SK-N-SH treated with all-trans-retinoic acid at 6 μM for 48 hours (cell line): ENCODE results near the gene LMCD1.
"Not testable (repeated sequence)": the region's sequence is repeated elsewhere in the genome, so short reads cannot be mapped to it uniquely, and the experiment has no call there.

ENCODE experiments used
- ATAC-seq: fragments of 200-7000 bp; cut with Tn5 transposase; 3 replicates; pipeline ENCODE4 v1.9.1; 2020; ENCODE audit warnings: mild to moderate bottlenecking, moderate library complexity
- ARNTL ChIP-seq: fragments of 450-650 bp; formaldehyde crosslinking; IDR thresholded peaks from 2 replicates; pipeline ENCODE4 v1.5.0; 2020; ENCODE audit warnings: low read depth, mild to moderate bottlenecking, moderate library complexity, borderline replicate concordance
- BACH2 ChIP-seq: fragments of 250-450 bp; sonication (Bioruptor Pico); IDR thresholded peaks from 2 replicates; pipeline ENCODE4 v1.9.0; 2021; ENCODE audit warnings: mild to moderate bottlenecking, borderline replicate concordance
- CREB5 ChIP-seq: fragments of 250-450 bp; sonication (Bioruptor Pico); IDR thresholded peaks from 2 replicates; pipeline ENCODE4 v1.5.1; 2020; ENCODE audit warnings: low read depth, mild to moderate bottlenecking, moderate library complexity
- CSDC2 ChIP-seq: fragments of 250-450 bp; sonication (Bioruptor Pico); IDR thresholded peaks from 2 replicates; pipeline ENCODE4 v1.5.0; 2020; ENCODE audit warnings: mild to moderate bottlenecking, moderate library complexity
- CSRNP3 ChIP-seq: fragments of 250-450 bp; sonication (Bioruptor Pico); IDR thresholded peaks from 2 replicates; pipeline ENCODE4 v1.5.1; 2021; ENCODE audit warnings: mild to moderate bottlenecking, moderate library complexity
- ESRRG ChIP-seq: fragments of 250-450 bp; sonication (Bioruptor Pico); IDR thresholded peaks from 2 replicates; pipeline ENCODE4 v1.6.1; 2021; ENCODE audit warnings: mild to moderate bottlenecking
- ISL1 ChIP-seq: fragments of 250-450 bp; sonication (Bioruptor Pico); IDR thresholded peaks from 2 replicates; pipeline ENCODE4 v2.1.2; 2022; ENCODE audit warnings: mild to moderate bottlenecking, moderate library complexity
- OSR1 ChIP-seq: fragments of 250-450 bp; sonication (Bioruptor Pico); IDR thresholded peaks from 2 replicates; pipeline ENCODE4 v1.8.0; 2022; ENCODE audit warnings: moderate library complexity, mild to moderate bottlenecking, inconsistent platforms
- PATZ1 ChIP-seq: fragments of 250-450 bp; sonication (Bioruptor Pico); IDR thresholded peaks from 2 replicates; pipeline ENCODE4 v1.8.0; 2020; ENCODE audit warnings: mild to moderate bottlenecking, moderate library complexity, borderline replicate concordance
- POU6F1 ChIP-seq: fragments of 250-450 bp; sonication (Bioruptor Pico); IDR thresholded peaks from 2 replicates; pipeline ENCODE4 v1.8.0; 2021; ENCODE audit warnings: low read depth, mild to moderate bottlenecking, moderate library complexity, borderline replicate concordance
- PPARA ChIP-seq: fragments of 250-450 bp; sonication (Bioruptor Pico); IDR thresholded peaks from 2 replicates; pipeline ENCODE4 v1.5.0; 2020; ENCODE audit warnings: mild to moderate bottlenecking, borderline replicate concordance
- RARB ChIP-seq: fragments of 250-450 bp; sonication (Bioruptor Pico); IDR thresholded peaks from 2 replicates; pipeline ENCODE4 v1.8.0; 2021; ENCODE audit warnings: mild to moderate bottlenecking, moderate library complexity
- SNAI2 ChIP-seq: fragments of 250-450 bp; sonication (Bioruptor Pico); IDR thresholded peaks from 2 replicates; pipeline ENCODE4 v1.5.0; 2020; ENCODE audit warnings: mild to moderate bottlenecking, moderate library complexity
- TCF4 ChIP-seq: fragments of 250-450 bp; sonication (Bioruptor Pico); IDR thresholded peaks from 2 replicates; pipeline ENCODE4 v1.8.0; 2021; ENCODE audit warnings: mild to moderate bottlenecking, moderate library complexity, borderline replicate concordance
- TOX ChIP-seq: fragments of 250-450 bp; sonication (Bioruptor Pico); IDR thresholded peaks from 2 replicates; pipeline ENCODE4 v1.8.0; 2021; ENCODE audit warnings: mild to moderate bottlenecking, moderate library complexity, borderline replicate concordance
- ZC3H10 ChIP-seq: fragments of 250-450 bp; sonication (Bioruptor Pico); IDR thresholded peaks from 2 replicates; pipeline ENCODE4 v1.5.1; 2021; ENCODE audit warnings: mild to moderate bottlenecking, moderate library complexity
- ZFP3 ChIP-seq: fragments of 250-450 bp; sonication (Bioruptor Pico); IDR thresholded peaks from 2 replicates; pipeline ENCODE4 v1.5.0; 2020; ENCODE audit warnings: mild to moderate bottlenecking, moderate library complexity
- ZFP30 ChIP-seq: fragments of 450-650 bp; formaldehyde crosslinking; IDR thresholded peaks from 2 replicates; pipeline ENCODE4 v1.5.0; 2022; ENCODE audit warnings: mild to moderate bottlenecking, moderate library complexity
- ZNF565 ChIP-seq: fragments of 450-650 bp; formaldehyde crosslinking; conservative IDR thresholded peaks from 2 replicates; pipeline ENCODE4 v1.5.0; 2020; ENCODE audit warnings: low read depth, mild to moderate bottlenecking, moderate library complexity
- ZNF8 ChIP-seq: fragments of 450-650 bp; formaldehyde crosslinking; IDR thresholded peaks from 2 replicates; pipeline ENCODE4 v1.5.0; 2020; ENCODE audit warnings: mild to moderate bottlenecking, moderate library complexity
- TF ChIP-seq, protein P1 (sequence below): fragments of 250-450 bp; sonication (Bioruptor Pico); IDR thresholded peaks from 2 replicates; pipeline ENCODE4 v1.5.0; 2020; ENCODE audit warnings: mild to moderate bottlenecking, moderate library complexity

The LMCD1 gene

DNA sequence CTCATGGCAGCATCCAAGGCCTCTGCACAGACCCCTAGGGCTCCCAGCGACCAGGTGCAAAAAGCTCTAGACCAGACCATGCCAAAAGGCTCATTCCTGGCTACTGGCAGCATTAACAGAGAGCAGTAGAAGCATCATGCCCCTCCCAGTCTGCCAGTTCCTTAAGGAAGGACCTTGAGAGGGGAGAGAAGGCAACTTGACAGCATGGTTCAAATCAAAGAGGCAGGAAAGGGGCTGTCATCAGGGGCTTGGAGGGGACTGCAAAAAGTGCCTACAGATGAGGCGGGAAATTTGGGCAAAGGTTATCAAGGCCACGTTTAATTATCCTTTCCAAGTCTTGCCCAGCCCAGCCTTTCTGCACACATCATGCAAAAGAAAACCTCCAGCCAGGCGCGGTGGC lies 78.3 kb downstream of the LMCD1 start:
- no peak for TF ChIP-seq ZFP3
- TF ChIP-seq, protein P1, sequence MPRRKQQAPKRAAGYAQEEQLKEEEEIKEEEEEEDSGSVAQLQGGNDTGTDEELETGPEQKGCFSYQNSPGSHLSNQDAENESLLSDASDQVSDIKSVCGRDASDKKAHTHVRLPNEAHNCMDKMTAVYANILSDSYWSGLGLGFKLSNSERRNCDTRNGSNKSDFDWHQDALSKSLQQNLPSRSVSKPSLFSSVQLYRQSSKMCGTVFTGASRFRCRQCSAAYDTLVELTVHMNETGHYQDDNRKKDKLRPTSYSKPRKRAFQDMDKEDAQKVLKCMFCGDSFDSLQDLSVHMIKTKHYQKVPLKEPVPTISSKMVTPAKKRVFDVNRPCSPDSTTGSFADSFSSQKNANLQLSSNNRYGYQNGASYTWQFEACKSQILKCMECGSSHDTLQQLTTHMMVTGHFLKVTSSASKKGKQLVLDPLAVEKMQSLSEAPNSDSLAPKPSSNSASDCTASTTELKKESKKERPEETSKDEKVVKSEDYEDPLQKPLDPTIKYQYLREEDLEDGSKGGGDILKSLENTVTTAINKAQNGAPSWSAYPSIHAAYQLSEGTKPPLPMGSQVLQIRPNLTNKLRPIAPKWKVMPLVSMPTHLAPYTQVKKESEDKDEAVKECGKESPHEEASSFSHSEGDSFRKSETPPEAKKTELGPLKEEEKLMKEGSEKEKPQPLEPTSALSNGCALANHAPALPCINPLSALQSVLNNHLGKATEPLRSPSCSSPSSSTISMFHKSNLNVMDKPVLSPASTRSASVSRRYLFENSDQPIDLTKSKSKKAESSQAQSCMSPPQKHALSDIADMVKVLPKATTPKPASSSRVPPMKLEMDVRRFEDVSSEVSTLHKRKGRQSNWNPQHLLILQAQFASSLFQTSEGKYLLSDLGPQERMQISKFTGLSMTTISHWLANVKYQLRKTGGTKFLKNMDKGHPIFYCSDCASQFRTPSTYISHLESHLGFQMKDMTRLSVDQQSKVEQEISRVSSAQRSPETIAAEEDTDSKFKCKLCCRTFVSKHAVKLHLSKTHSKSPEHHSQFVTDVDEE (CRISPR knock-in tag): no peak
- TF ChIP-seq ZFP30 (CRISPR knock-in tag): no peak
- no peak for TF ChIP-seq ZNF8 (CRISPR knock-in tag)
- TF ChIP-seq ISL1 (CRISPR knock-in tag): no peak
- TF ChIP-seq POU6F1 (CRISPR knock-in tag): no peak
- no peak for TF ChIP-seq OSR1
- no peak for TF ChIP-seq ZC3H10 (CRISPR knock-in tag)
- TF ChIP-seq ZNF565 (CRISPR knock-in tag): no peak
- no peak for TF ChIP-seq PPARA (CRISPR knock-in tag)
- TF ChIP-seq BACH2: no peak
- TF ChIP-seq RARB (CRISPR knock-in tag): no peak
- TF ChIP-seq CSDC2: no peak
- no peak for TF ChIP-seq CREB5
- no peak for TF ChIP-seq ARNTL (CRISPR knock-in tag)
- TF ChIP-seq TCF4 (CRISPR knock-in tag): no peak
- no peak for TF ChIP-seq PATZ1 (CRISPR knock-in tag)
- no peak for TF ChIP-seq ESRRG (CRISPR knock-in tag)
- no peak for TF ChIP-seq SNAI2 (CRISPR knock-in tag)
- TF ChIP-seq TOX (CRISPR knock-in tag): no peak
- ATAC-seq: no peak

- not testable (repeated sequence) for ATAC-seq
These were observed 78.8 kb downstream of the LMCD1 start for GRCh38 chr3:8580434-8580833.

DNA sequence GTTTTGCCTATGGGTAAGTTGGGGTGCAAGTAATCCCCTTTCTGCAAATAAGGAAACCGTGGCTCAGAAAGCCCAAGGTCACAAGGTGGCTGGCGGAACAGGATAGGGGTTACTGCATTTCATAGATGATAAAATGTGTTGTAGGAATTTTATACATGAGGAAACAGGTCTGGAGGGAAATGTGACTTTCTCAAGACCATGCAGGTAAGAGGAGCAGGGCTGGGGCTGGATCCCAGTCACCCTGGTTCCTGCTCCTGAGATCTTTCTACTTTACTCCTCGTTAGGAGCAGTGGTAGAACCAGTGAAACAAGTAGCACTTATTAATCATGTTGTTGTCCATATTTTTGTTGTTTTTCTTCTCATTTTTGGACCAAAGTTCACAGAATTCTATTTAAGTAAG lies 79.8 kb downstream of the LMCD1 start:
- no peak for ATAC-seq
- TF ChIP-seq CSRNP3 (CRISPR knock-in tag) (no peak), RARB (CRISPR knock-in tag) (no peak), CREB5 (no peak), BACH2 (no peak), ZFP30 (CRISPR knock-in tag) (no peak), ESRRG (CRISPR knock-in tag) (no peak), SNAI2 (CRISPR knock-in tag) (no peak), PPARA (CRISPR knock-in tag) (no peak), ISL1 (CRISPR knock-in tag) (no peak)
